ENCODE results near the gene NUDT22. TPM values are rescaled to one million over a fixed set of nuclear protein-coding genes. Genes with fewer than 3 reads are reported as not detected.
A peak's percentile ranks its signal among the peaks of the same experiment; 100 is the strongest.

Gene NUDT22
- total RNA-seq, 1 donor from 2014 or later = 40.7 TPM

DNA sequence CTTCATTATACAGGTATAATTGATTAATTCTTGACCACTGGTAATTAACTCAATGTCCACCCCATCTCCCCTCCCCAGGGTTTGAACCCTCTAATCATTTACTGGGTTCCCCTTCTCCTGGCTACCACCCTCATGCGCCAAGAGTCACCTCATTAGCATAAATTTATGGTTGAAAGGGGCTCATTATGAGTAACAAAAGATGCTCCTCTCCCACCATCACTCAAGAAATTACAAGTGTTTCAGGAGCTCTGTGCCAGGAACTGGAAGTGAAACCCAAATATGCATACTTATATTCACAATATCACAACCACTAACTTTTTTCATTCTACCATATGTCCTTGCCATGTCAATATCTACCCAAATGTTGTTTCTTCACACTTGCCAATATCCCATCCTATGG, 47.9 kb upstream of the NUDT22 start:
- Mint-ChIP-seq H3K4me3 (ENCODE audit: unreplicated experiment) (no peak overlapping the region), H3K36me3 (ENCODE audit: low read depth, unreplicated experiment) (peaks cover 10% of the 10 kb centered on the region), H3K27me3 (ENCODE audit: low read depth, unreplicated experiment) (no peaks in the 10 kb centered on the region), H3K4me1 (ENCODE audit: low read depth, unreplicated experiment) (peaks cover 13% of the 10 kb centered on the region), H3K27ac (ENCODE audit: unreplicated experiment) (no peak overlapping the region), H3K9me3 (ENCODE audit: unreplicated experiment) (peaks cover 10% of the 10 kb centered on the region)
- Histone ChIP-seq H3K9me3 (ENCODE audit: insufficient read depth, low read depth, low read length) (peaks cover 3% of the 10 kb centered on the region), H3K4me2 (ENCODE audit: low read length) (no peak overlapping the region), H3K36me3 (ENCODE audit: insufficient read depth, low read length) (no peaks in the 10 kb centered on the region), H2AFZ (ENCODE audit: low read depth, low read length) (no peak overlapping the region), H3K79me2 (ENCODE audit: insufficient read depth, low read length) (peaks cover 7% of the 10 kb centered on the region), H3K4me3 (ENCODE audit: insufficient read depth, low read depth, low read length) (no peak overlapping the region), H3K27me3 (ENCODE audit: insufficient read depth, low read length) (no peaks in the 10 kb centered on the region), H3K4me1 (ENCODE audit: insufficient read depth, low read length) (peaks cover 12% of the 10 kb centered on the region), H3K27ac (ENCODE audit: low read depth, low read length) (no peak overlapping the region), H3K9ac (ENCODE audit: low read length) (no peak overlapping the region), H4K20me1 (ENCODE audit: insufficient read depth, low read length) (no peaks in the 10 kb centered on the region)
- no peak for DNase-seq (ENCODE audit: low read depth)
- FAIRE-seq = no peak
- TF ChIP-seq, protein P1, sequence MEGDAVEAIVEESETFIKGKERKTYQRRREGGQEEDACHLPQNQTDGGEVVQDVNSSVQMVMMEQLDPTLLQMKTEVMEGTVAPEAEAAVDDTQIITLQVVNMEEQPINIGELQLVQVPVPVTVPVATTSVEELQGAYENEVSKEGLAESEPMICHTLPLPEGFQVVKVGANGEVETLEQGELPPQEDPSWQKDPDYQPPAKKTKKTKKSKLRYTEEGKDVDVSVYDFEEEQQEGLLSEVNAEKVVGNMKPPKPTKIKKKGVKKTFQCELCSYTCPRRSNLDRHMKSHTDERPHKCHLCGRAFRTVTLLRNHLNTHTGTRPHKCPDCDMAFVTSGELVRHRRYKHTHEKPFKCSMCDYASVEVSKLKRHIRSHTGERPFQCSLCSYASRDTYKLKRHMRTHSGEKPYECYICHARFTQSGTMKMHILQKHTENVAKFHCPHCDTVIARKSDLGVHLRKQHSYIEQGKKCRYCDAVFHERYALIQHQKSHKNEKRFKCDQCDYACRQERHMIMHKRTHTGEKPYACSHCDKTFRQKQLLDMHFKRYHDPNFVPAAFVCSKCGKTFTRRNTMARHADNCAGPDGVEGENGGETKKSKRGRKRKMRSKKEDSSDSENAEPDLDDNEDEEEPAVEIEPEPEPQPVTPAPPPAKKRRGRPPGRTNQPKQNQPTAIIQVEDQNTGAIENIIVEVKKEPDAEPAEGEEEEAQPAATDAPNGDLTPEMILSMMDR (IDR thresholded peaks at IDR 0.05; ENCODE audit: insufficient read depth, low read depth, low read length) = no peak
- TF ChIP-seq EZH2 (IDR thresholded peaks at IDR 0.05; ENCODE audit: insufficient read depth, low read length) = no peak

DNA sequence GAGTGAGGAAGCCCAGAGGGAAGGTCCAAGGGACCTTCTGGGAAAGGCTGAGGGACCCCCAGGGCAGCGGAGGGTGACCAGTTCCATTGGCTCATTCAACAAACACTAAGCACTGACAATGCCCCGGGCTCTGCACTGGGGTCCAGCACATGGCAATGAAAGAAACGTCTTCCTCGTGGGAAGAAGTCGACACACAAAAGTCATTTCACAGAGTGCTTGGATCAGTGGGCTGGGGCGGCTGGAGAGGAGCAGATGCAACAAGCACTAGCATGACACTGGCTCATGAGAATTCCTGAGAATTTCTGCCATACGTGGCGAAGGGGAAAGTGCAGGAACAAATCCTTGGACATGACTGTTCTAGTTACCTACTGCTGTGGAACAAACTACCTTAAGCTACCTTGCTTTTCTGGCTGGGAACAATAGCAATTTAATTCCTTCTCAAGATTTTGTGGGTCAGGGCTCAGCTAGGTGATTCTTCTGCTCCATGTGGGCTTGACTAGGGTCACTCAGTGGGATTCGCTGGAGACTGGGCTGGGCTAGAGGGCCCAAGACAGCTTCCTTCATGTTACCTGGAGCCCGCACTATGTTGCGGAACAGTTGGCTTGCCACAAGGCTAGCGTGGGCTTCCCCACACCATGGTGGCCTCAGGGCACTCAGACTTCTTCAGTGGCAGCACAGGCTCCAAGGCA, 47.0 kb upstream of the NUDT22 start:
- H3K9ac ChIP-seq (ENCODE audit: low read length) = no peak overlapping the region
- TF ChIP-seq, protein P1 (IDR thresholded peaks at IDR 0.05; ENCODE audit: insufficient read depth, low read depth, low read length) = no peak
- H3K36me3 Mint-ChIP-seq (ENCODE audit: low read depth, unreplicated experiment) = peaks cover 9% of the 10 kb centered on the region
- H3K4me2 ChIP-seq (ENCODE audit: low read length) = no peak overlapping the region
- no peak overlapping the region for H3K27ac ChIP-seq (ENCODE audit: low read depth, low read length)
- DNase-seq (ENCODE audit: low read depth) (no peak), FAIRE-seq (no peak)
- no peaks in the 10 kb centered on the region for H3K27me3 ChIP-seq (ENCODE audit: insufficient read depth, low read length)
- H3K27me3 Mint-ChIP-seq (ENCODE audit: low read depth, unreplicated experiment) = no peaks in the 10 kb centered on the region
- H2AFZ ChIP-seq (ENCODE audit: low read depth, low read length) = no peak overlapping the region
- H3K36me3 ChIP-seq (ENCODE audit: insufficient read depth, low read length) = no peaks in the 10 kb centered on the region
- peak overlapping the region; percentile 51 for H3K4me3 Mint-ChIP-seq (ENCODE audit: unreplicated experiment)
- no peak overlapping the region for H3K4me3 ChIP-seq (ENCODE audit: insufficient read depth, low read depth, low read length)
- peaks cover 16% of the 10 kb centered on the region for H3K79me2 ChIP-seq (ENCODE audit: insufficient read depth, low read length)
- peaks cover 12% of the 10 kb centered on the region for H3K4me1 ChIP-seq (ENCODE audit: insufficient read depth, low read length)
- H3K27ac Mint-ChIP-seq (ENCODE audit: unreplicated experiment) = no peak overlapping the region
- no peaks in the 10 kb centered on the region for H4K20me1 ChIP-seq (ENCODE audit: insufficient read depth, low read length)
- no peaks in the 10 kb centered on the region for H3K9me3 ChIP-seq (ENCODE audit: insufficient read depth, low read depth, low read length)
- peaks cover 4% of the 10 kb centered on the region for H3K9me3 Mint-ChIP-seq (ENCODE audit: unreplicated experiment)
- H3K4me1 Mint-ChIP-seq (ENCODE audit: low read depth, unreplicated experiment) = peaks cover 13% of the 10 kb centered on the region

DNA sequence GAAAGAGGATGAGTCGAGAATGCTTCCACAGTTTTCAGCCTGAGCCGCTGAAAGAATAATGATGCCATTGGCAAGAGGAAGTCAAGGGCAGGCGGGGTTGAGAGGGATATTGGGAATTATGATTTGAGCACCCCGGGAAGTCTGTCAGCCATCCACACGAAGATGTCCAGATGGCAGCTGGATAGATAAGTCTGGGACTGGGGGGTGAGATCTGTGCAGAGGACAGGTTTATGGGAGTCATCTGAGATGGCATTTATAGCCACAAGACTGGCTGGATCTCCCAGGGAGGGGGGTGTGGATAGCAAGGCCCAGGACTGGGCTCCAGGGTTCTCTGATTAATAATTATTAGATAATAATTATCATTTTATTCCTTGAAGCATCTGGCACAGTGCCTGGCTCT, 45.2 kb upstream of the NUDT22 start:
- H3K27ac Mint-ChIP-seq (ENCODE audit: unreplicated experiment) = peak overlapping the region; percentile 12
- no peak overlapping the region for H3K4me3 Mint-ChIP-seq (ENCODE audit: unreplicated experiment)
- no peak for DNase-seq (ENCODE audit: low read depth)

More for the DNA sequence above, 45.2 kb upstream of the NUDT22 start:
- no peak overlapping the region for H3K4me3 ChIP-seq (ENCODE audit: insufficient read depth, low read depth, low read length)
- H3K79me2 ChIP-seq (ENCODE audit: insufficient read depth, low read length) = peaks cover 27% of the 10 kb centered on the region
- Mint-ChIP-seq H3K27me3 (ENCODE audit: low read depth, unreplicated experiment) (no peaks in the 10 kb centered on the region), H3K4me1 (ENCODE audit: low read depth, unreplicated experiment) (peaks cover 14% of the 10 kb centered on the region), H3K36me3 (ENCODE audit: low read depth, unreplicated experiment) (peaks cover 8% of the 10 kb centered on the region), H3K9me3 (ENCODE audit: unreplicated experiment) (peaks cover 2% of the 10 kb centered on the region)
- no peak overlapping the region for H2AFZ ChIP-seq (ENCODE audit: low read depth, low read length)
- H3K4me1 ChIP-seq (ENCODE audit: insufficient read depth, low read length) = peaks cover 22% of the 10 kb centered on the region
- TF ChIP-seq EZH2 (IDR thresholded peaks at IDR 0.05; ENCODE audit: insufficient read depth, low read length) = no peak
- TF ChIP-seq, protein P1 (IDR thresholded peaks at IDR 0.05; ENCODE audit: insufficient read depth, low read depth, low read length) = no peak
- peak overlapping the region; percentile 49 for H3K9ac ChIP-seq (ENCODE audit: low read length)
- H3K9me3 ChIP-seq (ENCODE audit: insufficient read depth, low read depth, low read length) = no peaks in the 10 kb centered on the region
- H3K36me3 ChIP-seq (ENCODE audit: insufficient read depth, low read length) = no peaks in the 10 kb centered on the region
- no peak for FAIRE-seq
- H3K27ac ChIP-seq (ENCODE audit: low read depth, low read length) = no peak overlapping the region
- no peaks in the 10 kb centered on the region for H4K20me1 ChIP-seq (ENCODE audit: insufficient read depth, low read length)
- no peaks in the 10 kb centered on the region for H3K27me3 ChIP-seq (ENCODE audit: insufficient read depth, low read length)
- peak overlapping the region; percentile 77 for H3K4me2 ChIP-seq (ENCODE audit: low read length)
